HG02623 (cell line): ENCODE measurements around the gene POGK.

Experiments
- ATAC-seq: cut with Tn5 transposase; IDR thresholded peaks from one replicate; pipeline ENCODE4 v1.9.1; 2021; ENCODE audit warnings: moderate library complexity; ENCODE audit not compliant: unreplicated experiment

Gene POGK

DNA sequence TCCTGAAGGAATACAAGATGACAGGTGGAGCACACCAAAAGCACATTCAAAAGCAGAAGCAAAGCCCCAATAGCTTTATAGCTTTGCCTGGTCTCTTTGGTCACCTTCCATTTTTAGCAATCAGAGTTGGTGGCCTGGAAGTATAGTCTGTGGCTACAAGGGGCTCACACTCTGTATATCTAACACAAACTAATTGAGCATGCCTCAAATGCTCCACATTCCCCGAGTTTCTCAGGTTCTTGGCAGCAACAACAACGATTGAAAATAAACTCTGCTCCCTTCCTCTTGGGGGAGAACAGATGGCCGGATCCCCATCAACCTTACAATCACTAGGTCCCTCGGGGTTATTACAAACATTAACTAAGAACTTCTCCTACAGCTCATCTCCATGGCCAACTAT lies 61.7 kb downstream of the POGK start:
- no peak for ATAC-seq

DNA sequence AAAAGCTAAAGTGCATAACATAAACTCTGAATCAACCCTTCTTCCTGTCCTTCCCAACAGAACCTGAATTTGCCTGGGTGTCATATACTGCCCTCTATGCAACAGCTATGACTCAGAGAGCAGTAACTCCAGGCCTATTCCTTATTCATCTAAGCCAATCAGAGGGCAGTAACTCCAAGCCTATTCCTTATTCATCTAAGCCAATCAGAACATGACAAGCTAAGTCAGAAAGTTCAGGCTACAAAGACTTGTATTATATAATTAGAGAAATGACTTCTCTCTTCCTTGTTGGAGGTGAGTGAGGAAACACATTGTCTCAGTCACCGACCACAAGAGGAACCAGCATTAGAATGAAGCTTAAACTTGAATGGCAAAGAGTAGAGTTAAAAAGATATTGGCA lies 63.0 kb downstream of the POGK start:
- no peak for ATAC-seq

- no peak for ATAC-seq
Measured at GRCh38 chr1:166903232-166903631, 64.0 kb downstream of the POGK start.

GRCh38 chr1:166905136-166905535 lies 65.9 kb downstream of the POGK start:
- ATAC-seq: no peak

DNA sequence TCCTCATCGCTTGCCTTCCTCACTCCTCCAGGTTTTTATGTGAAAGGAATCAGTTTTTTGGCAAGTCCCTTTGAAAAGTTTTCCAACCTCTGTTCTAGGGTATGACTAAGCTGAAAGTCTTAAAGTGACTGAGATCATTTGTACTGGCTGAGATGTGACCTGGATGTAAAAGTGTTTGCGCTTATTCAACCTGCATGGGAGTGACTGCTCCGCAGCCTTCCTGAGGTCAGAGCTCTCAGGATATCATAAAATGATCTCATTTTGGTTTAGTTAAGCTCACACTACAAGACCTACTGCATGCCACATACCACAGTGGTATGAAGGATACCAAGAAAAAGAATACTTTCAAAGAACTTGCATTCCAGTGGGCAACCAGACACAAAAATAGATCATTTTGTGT lies 66.6 kb downstream of the POGK start:
- no peak for ATAC-seq
